ENCODE results near the gene GALNT18. TPM values are rescaled to one million over a fixed set of nuclear protein-coding genes. Genes with fewer than 3 reads are reported as not detected.

The GALNT18 gene
- total RNA-seq, 1 experiment from 2014 or later = not detected

DNA sequence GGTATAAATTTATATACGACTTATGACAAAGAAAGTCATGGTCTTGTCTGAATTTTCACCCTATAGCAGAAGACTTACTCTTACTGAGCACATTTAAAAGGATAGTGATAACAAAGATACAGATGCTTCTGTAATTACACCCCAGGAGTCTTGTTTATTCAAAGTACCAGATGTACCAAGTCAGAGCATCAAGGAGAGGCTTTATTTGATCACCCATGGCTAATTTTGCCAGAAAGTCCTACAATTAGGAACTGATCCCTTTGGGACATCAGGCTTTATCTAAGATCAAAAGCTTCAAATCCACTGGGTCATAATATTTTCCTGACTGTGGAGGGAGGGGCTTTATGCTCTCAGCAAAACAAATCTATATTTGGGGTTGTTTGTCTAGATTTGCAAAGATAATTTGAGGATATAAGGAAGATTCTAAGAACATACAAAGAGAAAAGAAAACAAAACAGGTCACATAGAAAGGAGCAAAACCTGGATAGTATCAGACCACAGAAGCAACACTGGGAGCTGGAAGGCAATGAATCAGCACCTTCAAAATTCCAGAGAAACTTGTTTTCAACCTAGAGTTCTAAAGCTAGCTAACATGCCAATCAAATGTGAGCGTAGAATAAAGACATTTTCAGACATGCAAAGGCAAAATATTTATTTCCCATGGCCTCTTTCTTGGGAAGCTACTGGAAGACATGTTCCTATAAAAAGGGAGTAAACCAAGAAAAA lies 143.9 kb downstream of the GALNT18 start:
- Histone ChIP-seq H3K79me2 (ENCODE audit: low read depth) (no peaks in the 10 kb centered on the region), H3K9me3 (ENCODE audit: insufficient read depth, low read depth) (no peaks in the 10 kb centered on the region), H3K4me2 (no peak overlapping the region), H3K36me3 (ENCODE audit: low read depth) (no peaks in the 10 kb centered on the region), H3K9me2 (ENCODE audit: insufficient read depth) (no peaks in the 10 kb centered on the region), H3K4me1 (replicated peaks; ENCODE audit: insufficient read depth) (no peaks in the 10 kb centered on the region), H2AFZ (no peak overlapping the region), H3K27me3 (ENCODE audit: insufficient read depth, low read depth) (peaks cover 17% of the 10 kb centered on the region; the same call in 1 of the 2 replicates), H3F3A (ENCODE audit: insufficient read depth, low read depth) (no peaks in the 10 kb centered on the region), H3K4me3 (no peak overlapping the region), H3K27ac (no peak overlapping the region), H4K20me1 (ENCODE audit: insufficient read depth) (no peaks in the 10 kb centered on the region)
- CTCF ChIA-PET = no interaction called here
- intact Hi-C loops (cut with micrococcal nuclease; ENCODE audit: unreplicated experiment) = no loop called here
- no TSS peak for BruUV-seq (replicated peaks)
- no peak for TF ChIP-seq EZH2 (IDR thresholded peaks at IDR 0.05; ENCODE audit: low read depth)
- TF ChIP-seq, protein P1, sequence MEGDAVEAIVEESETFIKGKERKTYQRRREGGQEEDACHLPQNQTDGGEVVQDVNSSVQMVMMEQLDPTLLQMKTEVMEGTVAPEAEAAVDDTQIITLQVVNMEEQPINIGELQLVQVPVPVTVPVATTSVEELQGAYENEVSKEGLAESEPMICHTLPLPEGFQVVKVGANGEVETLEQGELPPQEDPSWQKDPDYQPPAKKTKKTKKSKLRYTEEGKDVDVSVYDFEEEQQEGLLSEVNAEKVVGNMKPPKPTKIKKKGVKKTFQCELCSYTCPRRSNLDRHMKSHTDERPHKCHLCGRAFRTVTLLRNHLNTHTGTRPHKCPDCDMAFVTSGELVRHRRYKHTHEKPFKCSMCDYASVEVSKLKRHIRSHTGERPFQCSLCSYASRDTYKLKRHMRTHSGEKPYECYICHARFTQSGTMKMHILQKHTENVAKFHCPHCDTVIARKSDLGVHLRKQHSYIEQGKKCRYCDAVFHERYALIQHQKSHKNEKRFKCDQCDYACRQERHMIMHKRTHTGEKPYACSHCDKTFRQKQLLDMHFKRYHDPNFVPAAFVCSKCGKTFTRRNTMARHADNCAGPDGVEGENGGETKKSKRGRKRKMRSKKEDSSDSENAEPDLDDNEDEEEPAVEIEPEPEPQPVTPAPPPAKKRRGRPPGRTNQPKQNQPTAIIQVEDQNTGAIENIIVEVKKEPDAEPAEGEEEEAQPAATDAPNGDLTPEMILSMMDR (conservative IDR thresholded peaks at IDR 0.05) = no peak
- DNase-seq = no peak
- POLR2A ChIA-PET (ENCODE audit: unreplicated experiment) = interaction anchor here (0.6 kb wide), 1 partner anchor 1928 kb away, joined by 6 read pairs; no protein-coding TSS in a partner anchor

DNA sequence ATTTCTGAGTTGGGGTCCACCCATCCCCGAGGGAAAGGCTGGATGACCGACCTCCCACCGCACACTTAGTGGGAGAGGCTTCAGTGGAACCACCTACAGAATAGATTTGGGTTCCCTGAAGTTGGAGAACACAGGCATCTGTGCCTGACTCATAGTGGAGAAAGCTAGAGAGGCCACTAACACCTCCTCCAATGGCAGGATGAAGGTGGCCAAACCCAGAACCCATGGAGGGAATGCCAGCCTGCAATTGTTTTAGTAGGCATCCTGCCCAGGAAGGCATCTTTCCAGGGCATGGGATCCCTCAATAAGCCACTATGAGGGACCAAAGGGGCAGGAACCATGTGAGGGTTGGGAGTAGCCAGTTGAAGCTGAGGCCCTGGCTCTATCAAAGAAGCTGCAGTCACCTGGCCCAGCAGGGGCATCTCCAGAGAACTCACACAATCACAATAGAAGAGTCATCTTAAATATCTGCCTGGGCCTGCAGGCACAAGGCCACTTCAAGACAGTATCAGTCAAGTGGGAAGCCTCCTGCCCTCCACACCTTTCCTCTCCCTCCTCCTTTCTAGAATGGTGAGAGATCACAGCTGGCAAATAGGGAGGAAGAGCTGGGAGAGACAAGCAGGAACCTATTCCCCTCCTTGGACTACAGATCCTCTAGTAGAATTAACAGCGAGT lies 144.7 kb downstream of the GALNT18 start:
- H4K20me1 ChIP-seq (ENCODE audit: insufficient read depth) = no peaks in the 10 kb centered on the region
- no peaks in the 10 kb centered on the region for H3K4me1 ChIP-seq (replicated peaks; ENCODE audit: insufficient read depth)
- H3K79me2 ChIP-seq (ENCODE audit: low read depth) = no peaks in the 10 kb centered on the region
- TF ChIP-seq, protein P1 (conservative IDR thresholded peaks at IDR 0.05) = no peak
- no peak for TF ChIP-seq EZH2 (IDR thresholded peaks at IDR 0.05; ENCODE audit: low read depth)
- no peaks in the 10 kb centered on the region for H3K9me3 ChIP-seq (ENCODE audit: insufficient read depth, low read depth)
- no peak for DNase-seq
- H3F3A ChIP-seq (ENCODE audit: insufficient read depth, low read depth) = no peaks in the 10 kb centered on the region
- no peaks in the 10 kb centered on the region for H3K9me2 ChIP-seq (ENCODE audit: insufficient read depth)
- no TSS peak for BruUV-seq (replicated peaks)
- 0 out of 2 replicates have a peak, but pooled peaks cover 12% of the 10 kb centered on the region for H3K27me3 ChIP-seq (ENCODE audit: insufficient read depth, low read depth)
- intact Hi-C loops (cut with micrococcal nuclease; ENCODE audit: unreplicated experiment) = no loop called here
- no peak overlapping the region for H2AFZ ChIP-seq
- no peak overlapping the region for H3K4me3 ChIP-seq
- ChIA-PET CTCF (no interaction called here), POLR2A (ENCODE audit: unreplicated experiment) (no interaction called here)
- no peak overlapping the region for H3K4me2 ChIP-seq
- H3K27ac ChIP-seq = no peak overlapping the region
- no peaks in the 10 kb centered on the region for H3K36me3 ChIP-seq (ENCODE audit: low read depth)

DNA sequence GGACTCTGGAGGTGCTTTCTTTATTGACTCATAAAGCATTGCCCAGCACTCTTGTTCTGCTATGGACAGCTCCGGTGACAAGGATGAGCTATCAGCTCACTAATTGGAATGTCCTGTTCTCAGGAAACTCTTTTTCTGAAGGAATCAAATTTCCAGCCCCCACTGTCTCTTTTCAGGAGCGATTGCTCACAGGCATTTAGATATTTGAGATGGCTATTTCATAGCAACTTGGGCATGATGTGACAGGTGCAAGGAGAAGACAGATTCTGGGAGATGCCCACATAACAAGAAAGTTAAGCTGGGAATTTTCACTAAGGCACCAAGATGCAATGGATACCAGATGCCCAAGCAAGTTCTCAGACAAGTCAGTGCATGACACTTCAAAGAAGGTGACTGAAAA lies 145.3 kb downstream of the GALNT18 start:
- CTCF ChIA-PET = no interaction called here
- POLR2A ChIA-PET (ENCODE audit: unreplicated experiment) = no interaction called here
- Histone ChIP-seq H3K36me3 (ENCODE audit: low read depth) (no peaks in the 10 kb centered on the region), H3K27ac (no peak overlapping the region), H3K4me1 (replicated peaks; ENCODE audit: insufficient read depth) (no peaks in the 10 kb centered on the region), H3F3A (ENCODE audit: insufficient read depth, low read depth) (no peaks in the 10 kb centered on the region), H3K4me3 (no peak overlapping the region), H3K9me3 (ENCODE audit: insufficient read depth, low read depth) (no peaks in the 10 kb centered on the region), H3K79me2 (ENCODE audit: low read depth) (no peaks in the 10 kb centered on the region), H4K20me1 (ENCODE audit: insufficient read depth) (no peaks in the 10 kb centered on the region), H3K9me2 (ENCODE audit: insufficient read depth) (no peaks in the 10 kb centered on the region), H2AFZ (no peak overlapping the region), H3K4me2 (no peak overlapping the region), H3K27me3 (ENCODE audit: insufficient read depth, low read depth) (0 out of 2 replicates have a peak, but pooled peaks cover 8% of the 10 kb centered on the region)
- intact Hi-C loops (cut with micrococcal nuclease; ENCODE audit: unreplicated experiment) = no loop called here
- no TSS peak for BruUV-seq (replicated peaks)
- no peak for TF ChIP-seq EZH2 (IDR thresholded peaks at IDR 0.05; ENCODE audit: low read depth)
- TF ChIP-seq, protein P1 (conservative IDR thresholded peaks at IDR 0.05) = no peak
- DNase-seq = no peak
